Activated naive CD4-positive, alpha-beta T cell treated with Interleukin-2 at 50 U/mL for 16 hours (primary cell): ENCODE measurements around the gene SMTN.

Source experiments
- DNase-seq: peaks from one replicate; pipeline ENCODE4 v3.0.0-alpha.2; 2020

Gene SMTN

GRCh38 chr22:31133911-31134310 is 52.8 kb downstream of the SMTN start:
- no peak for DNase-seq

GRCh38 chr22:31134688-31135087 is 53.6 kb downstream of the SMTN start:
- DNase-seq: no peak

GRCh38 chr22:31135706-31136105 is 54.6 kb downstream of the SMTN start:
- no peak for DNase-seq

- no peak for DNase-seq
Measured at GRCh38 chr22:31136155-31136554, 55.0 kb downstream of the SMTN start.

GRCh38 chr22:31136711-31137110 is 55.6 kb downstream of the SMTN start:
- no peak for DNase-seq

GRCh38 chr22:31137721-31138120 is 56.6 kb downstream of the SMTN start:
- DNase-seq: no peak

GRCh38 chr22:31138126-31138525 is 57.0 kb downstream of the SMTN start:
- no peak for DNase-seq

GRCh38 chr22:31139066-31139465 is 57.9 kb downstream of the SMTN start:
- DNase-seq: no peak

- DNase-seq: no peak
Measured at GRCh38 chr22:31139866-31140716, 59.0 kb downstream of the SMTN start, which contains the start of gene PLA2G3. Gene PLA2G3, minus strand, starts transcription at chr22:31140508. Its CDS starts 154 bp downstream, at chr22:31140354.

GRCh38 chr22:31140746-31141145 is 59.6 kb downstream of the SMTN start:
- DNase-seq: no peak

GRCh38 chr22:31141551-31141950 is 60.4 kb downstream of the SMTN start:
- DNase-seq: no peak

GRCh38 chr22:31142285-31142684 is 61.2 kb downstream of the SMTN start:
- no peak for DNase-seq

GRCh38 chr22:31143038-31143437 is 61.9 kb downstream of the SMTN start:
- DNase-seq: no peak

- DNase-seq: no peak
Measured at GRCh38 chr22:31143537-31143936, 62.4 kb downstream of the SMTN start.

- DNase-seq: no peak
Measured at GRCh38 chr22:31144223-31144622, 63.1 kb downstream of the SMTN start.

- no peak for DNase-seq
Measured at GRCh38 chr22:31148488-31148887, 67.4 kb downstream of the SMTN start.

- peak; percentile 23 for DNase-seq
Measured at GRCh38 chr22:31148953-31149627, 68.0 kb downstream of the SMTN start.

GRCh38 chr22:31150615-31151014 is 69.5 kb downstream of the SMTN start:
- no peak for DNase-seq

- DNase-seq: no peak
Measured at GRCh38 chr22:31151872-31152271, 70.8 kb downstream of the SMTN start.

- DNase-seq: no peak
Measured at GRCh38 chr22:31153357-31153756, 72.2 kb downstream of the SMTN start.
